IPS-18c (cell line): ENCODE data around the gene INSRR.

Experiments
- H3K4me3 ChIP-seq: 2 replicates; pipeline ENCODE4 v1.7.0; 2013; ENCODE audit warnings: low read depth, mild to moderate bottlenecking, low read length, moderate library complexity; ENCODE audit not compliant: insufficient read depth
- H3K9me3 ChIP-seq: one replicate; pipeline ENCODE4 v1.6.1; 2013; ENCODE audit warnings: mild to moderate bottlenecking, low read length, moderate library complexity; ENCODE audit not compliant: control insufficient read depth, insufficient read depth

The INSRR gene

DNA sequence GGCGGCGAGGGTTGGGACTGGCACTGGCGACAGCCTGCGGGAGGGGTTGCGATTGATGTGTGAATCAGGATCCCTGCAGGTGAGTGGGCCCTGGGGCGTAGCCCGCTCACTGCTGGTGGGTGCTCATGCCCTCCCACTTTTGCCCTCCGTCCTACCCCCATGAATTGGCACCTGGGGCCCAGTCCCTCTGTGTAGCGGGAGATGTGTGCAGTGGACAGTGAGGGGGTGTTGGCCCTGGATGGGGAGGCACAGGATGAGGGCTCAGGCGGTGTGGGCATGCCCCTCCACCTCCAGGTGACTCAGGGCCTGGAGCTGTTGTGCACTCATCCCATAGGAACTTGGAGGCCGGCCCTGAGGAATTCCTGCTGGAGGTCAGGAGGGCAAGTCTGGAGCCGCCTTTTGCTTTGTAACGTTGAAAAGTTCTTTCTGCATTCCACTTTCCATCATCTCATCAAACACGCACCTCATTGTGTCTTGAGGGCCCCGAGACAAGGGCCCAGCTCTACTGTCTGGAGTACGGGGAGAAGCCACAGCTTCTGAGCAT lies 37.6 kb upstream of the INSRR start:
- Histone ChIP-seq H3K9me3 (no peaks in the 10 kb centered on the region), H3K4me3 (no peak overlapping the region)

DNA sequence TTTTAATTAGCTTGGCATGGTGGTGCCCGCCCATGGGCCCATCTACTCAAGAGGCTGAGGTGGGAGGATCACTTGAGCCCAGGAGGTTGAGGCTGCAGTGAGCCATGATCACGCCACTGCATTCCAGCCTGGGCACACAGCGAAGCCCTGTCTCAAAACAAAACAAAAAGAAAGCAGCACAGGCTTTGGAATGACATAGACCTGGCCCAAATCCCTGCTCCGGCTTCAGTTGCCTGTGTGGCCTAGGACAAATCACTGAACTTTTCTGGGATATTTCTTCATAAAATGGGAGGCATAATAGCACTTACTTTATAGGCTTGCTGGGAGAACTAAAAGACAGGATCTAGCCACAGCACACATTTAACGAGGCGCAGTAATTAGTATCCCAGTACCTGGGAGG lies 37.0 kb upstream of the INSRR start:
- no peaks in the 10 kb centered on the region for H3K9me3 ChIP-seq
- H3K4me3 ChIP-seq: no peak overlapping the region

DNA sequence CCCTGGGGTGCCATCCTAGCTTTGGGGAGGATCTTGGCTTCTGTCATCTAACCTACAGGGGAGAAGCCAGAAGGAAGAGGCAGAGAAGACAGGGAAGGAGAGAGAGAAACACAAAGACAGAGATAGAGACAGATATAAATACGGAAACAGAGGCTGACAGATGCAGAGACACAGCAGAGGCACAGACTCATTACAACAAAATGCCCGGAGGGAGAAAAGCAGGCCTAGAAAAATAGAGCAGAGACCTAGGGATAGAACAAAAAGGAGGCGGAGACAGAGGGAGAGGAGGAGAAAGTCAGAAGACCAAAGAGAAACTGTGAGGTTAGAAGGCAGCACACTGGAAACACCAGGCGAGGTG lies 36.5 kb upstream of the INSRR start:
- H3K9me3 ChIP-seq: no peaks in the 10 kb centered on the region
- H3K4me3 ChIP-seq: no peak overlapping the region

GRCh38 chr1:156894711-156895454 lies 36.0 kb upstream of the INSRR start:
- Histone ChIP-seq H3K4me3 (no peak overlapping the region), H3K9me3 (no peaks in the 10 kb centered on the region)

GRCh38 chr1:156894001-156894400 lies 35.1 kb upstream of the INSRR start:
- peak overlapping the region; percentile 40; the same call in 1 of the 2 replicates for H3K4me3 ChIP-seq
- H3K9me3 ChIP-seq: no peaks in the 10 kb centered on the region

- Histone ChIP-seq H3K9me3 (no peaks in the 10 kb centered on the region), H3K4me3 (peak within 1 kb of the TSS; percentile 44)
Observed at GRCh38 chr1:156893048-156893953, 34.4 kb upstream of the INSRR start, which contains the start of gene PEAR1. Gene PEAR1 (plus strand): TSS chr1:156893718. CDS start chr1:156903927, 10,209 bp downstream.

- H3K4me3 ChIP-seq: peak overlapping the region; percentile 10; the same call in 1 of the 2 replicates
- H3K9me3 ChIP-seq: no peaks in the 10 kb centered on the region
Observed at GRCh38 chr1:156892190-156893047, 33.5 kb upstream of the INSRR start.

- H3K4me3 ChIP-seq: no peak overlapping the region
- H3K9me3 ChIP-seq: no peaks in the 10 kb centered on the region
Observed at GRCh38 chr1:156889802-156890580, 31.1 kb upstream of the INSRR start.

DNA sequence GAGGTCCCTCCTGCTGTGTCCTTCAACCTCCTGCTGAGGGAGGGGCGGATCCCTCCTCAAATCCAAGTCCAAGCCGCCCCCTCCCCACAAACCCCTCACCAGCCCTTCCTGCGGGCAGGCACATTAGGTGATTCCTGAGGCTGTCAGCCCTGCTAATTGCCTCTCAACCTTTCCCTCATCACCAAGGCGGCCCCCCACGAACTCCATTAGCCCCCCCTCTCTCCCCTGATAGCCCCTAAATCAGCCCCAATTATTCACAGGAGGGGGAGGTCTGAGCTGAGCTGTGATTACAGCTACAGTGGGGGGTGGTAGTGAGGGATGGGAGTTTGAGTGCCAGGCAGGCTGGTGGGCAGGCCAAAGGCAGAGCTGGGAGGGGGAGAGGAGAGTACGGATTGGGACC lies 28.8 kb upstream of the INSRR start:
- Histone ChIP-seq H3K4me3 (no peak overlapping the region), H3K9me3 (no peaks in the 10 kb centered on the region)

GRCh38 chr1:156887317-156887716 lies 28.4 kb upstream of the INSRR start:
- no peak overlapping the region; the same call in 1 of the 2 replicates for H3K4me3 ChIP-seq

DNA sequence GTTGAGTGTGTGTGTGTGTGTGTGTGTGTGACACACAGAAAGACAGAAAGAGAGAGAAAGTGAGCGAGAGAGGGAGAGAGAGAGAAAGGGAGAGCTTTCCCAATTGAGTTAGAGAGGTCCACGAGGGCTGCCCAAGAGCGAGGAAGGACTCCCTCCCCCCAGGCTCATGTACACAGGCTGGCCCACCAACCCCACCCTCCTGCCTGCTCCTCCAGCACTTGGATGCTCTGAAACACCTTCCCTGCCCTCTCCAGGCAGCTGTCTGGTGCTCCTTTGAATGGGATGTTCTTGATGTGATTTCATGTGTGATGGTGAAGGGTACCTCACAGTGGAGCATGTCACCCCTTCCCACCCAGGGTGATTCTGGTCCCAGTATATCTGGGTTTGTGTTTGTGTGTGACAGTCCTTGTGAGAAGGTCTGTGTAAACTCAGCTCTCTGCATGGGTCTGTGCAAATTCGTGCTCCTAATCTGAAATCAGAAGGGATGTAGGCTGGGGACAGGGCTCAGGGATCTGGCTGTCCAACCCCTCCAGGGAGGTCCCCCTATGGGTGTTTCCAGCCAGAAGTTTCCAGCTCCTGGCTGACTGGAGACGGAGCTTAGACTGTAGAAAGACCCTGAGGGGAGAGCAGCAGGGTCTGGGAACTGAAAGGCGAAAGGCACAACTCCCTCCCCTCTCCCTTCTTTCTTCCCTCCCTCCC lies 27.8 kb upstream of the INSRR start:
- no peaks in the 10 kb centered on the region for H3K9me3 ChIP-seq
- H3K4me3 ChIP-seq: peak overlapping the region; percentile 1; the same call in 1 of the 2 replicates

More at GRCh38 chr1:156887317-156887716, 28.4 kb upstream of the INSRR start:
- no peaks in the 10 kb centered on the region for H3K9me3 ChIP-seq

DNA sequence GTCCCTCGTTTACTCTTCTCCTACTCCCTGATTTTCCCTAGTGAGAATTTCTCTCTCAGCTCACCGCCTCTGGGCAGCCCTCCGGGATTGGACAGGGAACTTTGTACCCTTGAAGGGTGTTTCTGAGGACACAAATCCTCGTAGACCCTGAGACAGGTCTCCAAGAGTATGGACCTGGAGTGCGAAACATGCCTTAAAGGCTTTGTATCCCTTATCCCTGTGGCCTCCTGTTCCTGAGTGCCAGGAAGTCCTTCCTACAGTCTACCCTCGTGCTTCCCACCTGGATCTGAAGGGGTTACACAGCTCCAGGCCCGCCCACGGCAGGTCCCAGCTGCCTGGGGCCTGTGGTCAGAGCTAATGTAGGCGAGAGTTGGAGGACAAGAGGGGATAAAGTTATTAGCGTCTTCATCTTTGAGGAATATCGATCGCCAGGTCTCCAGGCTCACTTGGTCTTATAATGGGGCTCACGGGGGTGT lies 27.0 kb upstream of the INSRR start:
- Histone ChIP-seq H3K4me3 (no peak overlapping the region), H3K9me3 (no peaks in the 10 kb centered on the region)

GRCh38 chr1:156885314-156885713 lies 26.4 kb upstream of the INSRR start:
- H3K9me3 ChIP-seq: no peaks in the 10 kb centered on the region
- no peak overlapping the region for H3K4me3 ChIP-seq

DNA sequence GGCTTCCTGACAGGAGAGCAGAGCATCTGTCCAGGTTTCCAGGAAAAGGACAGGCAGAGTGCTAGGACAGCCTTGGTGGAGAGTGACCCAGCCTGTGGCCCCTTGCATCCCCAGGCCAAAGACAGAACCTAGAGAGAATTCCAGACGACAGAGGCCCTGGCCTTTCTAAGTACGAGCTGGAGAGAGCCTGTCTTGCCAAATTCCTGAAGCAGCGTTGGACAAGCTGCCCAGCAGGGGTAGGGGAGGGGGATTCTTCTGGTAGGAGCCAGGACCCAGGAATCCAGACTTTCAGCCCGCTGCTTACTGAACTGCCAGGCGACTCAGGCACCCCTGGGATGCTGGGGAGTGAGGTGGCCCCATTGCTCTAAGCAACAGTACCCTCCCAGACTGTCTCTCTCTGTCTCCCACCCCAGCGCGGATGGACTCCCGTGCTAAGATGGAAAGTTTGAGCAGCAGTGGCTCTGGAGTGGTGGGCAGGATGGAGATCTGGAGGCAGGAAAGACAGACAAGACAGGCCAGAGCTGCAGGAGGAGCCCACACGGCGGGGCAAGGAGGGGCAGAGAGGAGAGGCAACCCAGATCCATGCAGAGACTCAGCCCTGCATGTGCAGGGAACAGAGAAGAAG lies 25.8 kb upstream of the INSRR start:
- Histone ChIP-seq H3K4me3 (no peak overlapping the region), H3K9me3 (no peaks in the 10 kb centered on the region)

- Histone ChIP-seq H3K9me3 (no peaks in the 10 kb centered on the region), H3K4me3 (no peak overlapping the region)
Observed at GRCh38 chr1:156883919-156884318, 25.0 kb upstream of the INSRR start.
